Sigmoid colon (tissue), 4 donors: ENCODE data around the gene CDHR3.

Experiments used
- EP300 ChIP-seq, 4 donors: sonication (generic); formaldehyde crosslinking; IDR thresholded peaks; one replicate each; pipeline ENCODE4 v1.6.1; 2017; ENCODE audit warnings: antibody characterized with exemption in 4 of 4
- POLR2A ChIP-seq, 2 donors: fragments of 450-650 bp; IDR thresholded peaks; one replicate each; pipeline ENCODE4 v1.6.1; 2016; ENCODE audit warnings: antibody characterized with exemption in 2 of 2, mild to moderate bottlenecking in 2 of 2, moderate library complexity in 2 of 2
- POLR2AphosphoS5 ChIP-seq, 4 donors: sonication (generic); formaldehyde crosslinking; IDR thresholded peaks; one replicate each; pipeline ENCODE4 v1.6.1; 2017; ENCODE audit warnings: antibody characterized with exemption in 4 of 4
- TF ChIP-seq, protein P1 (sequence below), 4 experiments: fragments of 450-650 bp in 3 of 4; fragments of 200-600 bp in 1 of 4; IDR thresholded peaks; one replicate each; pipeline ENCODE4 v1.5.1; 2016 to 2019; ENCODE audit warnings: antibody characterized with exemption in 4 of 4, mild to moderate bottlenecking in 3 of 4, moderate library complexity in 2 of 4

- TF ChIP-seq, protein P1, sequence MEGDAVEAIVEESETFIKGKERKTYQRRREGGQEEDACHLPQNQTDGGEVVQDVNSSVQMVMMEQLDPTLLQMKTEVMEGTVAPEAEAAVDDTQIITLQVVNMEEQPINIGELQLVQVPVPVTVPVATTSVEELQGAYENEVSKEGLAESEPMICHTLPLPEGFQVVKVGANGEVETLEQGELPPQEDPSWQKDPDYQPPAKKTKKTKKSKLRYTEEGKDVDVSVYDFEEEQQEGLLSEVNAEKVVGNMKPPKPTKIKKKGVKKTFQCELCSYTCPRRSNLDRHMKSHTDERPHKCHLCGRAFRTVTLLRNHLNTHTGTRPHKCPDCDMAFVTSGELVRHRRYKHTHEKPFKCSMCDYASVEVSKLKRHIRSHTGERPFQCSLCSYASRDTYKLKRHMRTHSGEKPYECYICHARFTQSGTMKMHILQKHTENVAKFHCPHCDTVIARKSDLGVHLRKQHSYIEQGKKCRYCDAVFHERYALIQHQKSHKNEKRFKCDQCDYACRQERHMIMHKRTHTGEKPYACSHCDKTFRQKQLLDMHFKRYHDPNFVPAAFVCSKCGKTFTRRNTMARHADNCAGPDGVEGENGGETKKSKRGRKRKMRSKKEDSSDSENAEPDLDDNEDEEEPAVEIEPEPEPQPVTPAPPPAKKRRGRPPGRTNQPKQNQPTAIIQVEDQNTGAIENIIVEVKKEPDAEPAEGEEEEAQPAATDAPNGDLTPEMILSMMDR (IDR thresholded peaks at IDR 0.05): no peak
- peak in 1 of 4 donors; percentile 27 for TF ChIP-seq POLR2AphosphoS5 (IDR thresholded peaks at IDR 0.05)
- TF ChIP-seq POLR2A (IDR thresholded peaks at IDR 0.05): no peak
- no peak for TF ChIP-seq EP300 (IDR thresholded peaks at IDR 0.05)
Measured at GRCh38 chr7:106071999-106072714, 109.1 kb downstream of the CDHR3 start.
